K562 (cell line): ENCODE results near the gene B3GALT6. TPM values are rescaled to one million over a fixed set of nuclear protein-coding genes. Genes with fewer than 3 reads are reported as not detected.

ENCODE experiments used
- ATAC-seq: fragments of 200-7000 bp; cut with Tn5 transposase; 3 replicates; pipeline ENCODE4 v1.9.1; 2020; ENCODE audit warnings: moderate library complexity
- BruUV-seq: library from RNA; stranded (reverse); fragments of 400-500 nt; replicated peaks from 2 replicates; lab custom pipeline; 2021; lab: Mats Ljungman, UMichigan
- CTCF ChIA-PET: fragments of 300-600 bp; formaldehyde crosslinking; extraction: SDS; loops from one replicate; lab custom pipeline; 2021; ENCODE audit warnings: low intra/inter-chr PET ratio; lab: Yijun Ruan, JAX
- POLR2A ChIA-PET: fragments of 300-600, 350-650 bp; sonication (Branson Sonifier 250); formaldehyde crosslinking; extraction: SDS; loops from one replicate; lab custom pipeline; 2021; ENCODE audit warnings: antibody characterized with exemption, inconsistent platforms; lab: Yijun Ruan, JAX
- DNase-seq, 4 experiments: peaks; one replicate each; pipeline versions ENCODE4 v3.0.0 to v3.0.0-alpha.2; 2011 to 2018; ENCODE audit warnings: low spot score in 3 of 4, mixed read lengths in 3 of 4; ENCODE audit errors: extremely low read depth in 1 of 4
- FAIRE-seq: peaks from 2 replicates; lab custom pipeline; 2011; peaks lifted over from hg19 to GRCh38; lab: Jason Lieb, UNC
- H2AFZ ChIP-seq: 2 replicates; pipeline ENCODE4 v1.6.0; 2011; ENCODE audit warnings: low read depth, low read length, control low read depth, inconsistent platforms
- H3K27ac ChIP-seq: fragments of 200-600 bp; 3 replicates; pipeline ENCODE4 v1.8.0; 2011; ENCODE audit warnings: low read depth, mild to moderate bottlenecking, control low read depth, inconsistent platforms, low read length, moderate library complexity, mixed read lengths; ENCODE audit errors: extremely low read depth
- H3K27me3 ChIP-seq, 2 experiments: fragments of 300-600 bp in 1 of 2; 2 replicates in 1 of 2; 3 replicates in 1 of 2; pipeline versions ENCODE4 v1.6.0 to v1.8.0; 2011; ENCODE audit warnings: inconsistent platforms in 2 of 2, low read length in 2 of 2, mild to moderate bottlenecking in 1 of 2, mixed read lengths in 1 of 2, moderate library complexity in 1 of 2; ENCODE audit not compliant: control insufficient read depth in 2 of 2, insufficient read depth in 2 of 2
- H3K36me3 ChIP-seq: fragments of 300-600 bp; 3 replicates; pipeline ENCODE4 v1.8.0; 2011; ENCODE audit warnings: mild to moderate bottlenecking, low read length, inconsistent platforms; ENCODE audit not compliant: control insufficient read depth, insufficient read depth
- H3K4me1 ChIP-seq, 2 experiments: fragments of 200-600 bp in 1 of 2; replicated peaks in 1 of 2; 2 replicates in 1 of 2; 3 replicates in 1 of 2; pipeline versions ENCODE4 v1.5.1 to v1.8.0; 2011; ENCODE audit warnings: inconsistent platforms in 2 of 2, low read length in 2 of 2, mild to moderate bottlenecking in 1 of 2, mixed read lengths in 1 of 2, moderate library complexity in 1 of 2; ENCODE audit not compliant: control insufficient read depth in 2 of 2, insufficient read depth in 2 of 2
- H3K4me2 ChIP-seq: 2 replicates; pipeline ENCODE4 v1.6.1; 2011; ENCODE audit warnings: low read length, control low read depth, inconsistent platforms, mixed read lengths; ENCODE audit not compliant: insufficient read depth
- H3K4me3 ChIP-seq: fragments of 200-600 bp; sonication (generic), shearing (Covaris generic); 2 replicates; pipeline ENCODE4 v1.5.1; 2016; ENCODE audit warnings: control low read depth, inconsistent platforms
- H3K79me2 ChIP-seq: fragments of 200-600 bp; 3 replicates; pipeline ENCODE4 v1.8.0; 2011; ENCODE audit warnings: low read length, inconsistent platforms; ENCODE audit not compliant: control insufficient read depth, insufficient read depth
- H3K9ac ChIP-seq, 2 experiments: 2 replicates each; pipeline versions ENCODE4 v1.6.0 to v1.6.1; 2011; ENCODE audit warnings: low read depth in 2 of 2, low read length in 2 of 2, control low read depth in 1 of 2, inconsistent platforms in 1 of 2, mild to moderate bottlenecking in 1 of 2, mixed read lengths in 1 of 2; ENCODE audit not compliant: insufficient read depth in 1 of 2
- H3K9me1 ChIP-seq: one replicate; pipeline ENCODE4 v1.6.0; 2011; ENCODE audit warnings: inconsistent platforms, mild to moderate bottlenecking, low read length, moderate library complexity; ENCODE audit not compliant: control insufficient read depth, insufficient read depth
- H3K9me3 ChIP-seq: replicated peaks from 2 replicates; pipeline ENCODE4 v1.5.1; 2011; ENCODE audit warnings: low read depth, low read length, inconsistent platforms; ENCODE audit not compliant: control insufficient read depth, insufficient read depth
- H4K20me1 ChIP-seq: replicated peaks from 2 replicates; pipeline ENCODE4 v1.6.1; 2011; ENCODE audit warnings: low read length, inconsistent platforms, mixed read lengths; ENCODE audit not compliant: control insufficient read depth, insufficient read depth
- CHD4 ChIP-seq: fragments of 200-600 bp; sonication (generic); IDR thresholded peaks from 3 replicates; pipeline ENCODE4 v1.6.1; 2012; ENCODE audit warnings: low read depth, mild to moderate bottlenecking, mixed read lengths, low read length, inconsistent platforms; ENCODE audit not compliant: insufficient read depth, insufficient replicate concordance, poor library complexity, severe bottlenecking
- ELF4 ChIP-seq: fragments of 450-650 bp; formaldehyde crosslinking; IDR thresholded peaks from 2 replicates; pipeline ENCODE4 v1.4.0; 2022; ENCODE audit warnings: missing genetic modification characterization
- MEF2A ChIP-seq: IDR thresholded peaks from 2 replicates; pipeline ENCODE4 v1.6.1; 2011; ENCODE audit warnings: low read depth, mild to moderate bottlenecking, low read length, moderate library complexity; ENCODE audit not compliant: control insufficient read depth
- NFIC ChIP-seq: fragments of 450-650 bp; IDR thresholded peaks from 2 replicates; pipeline ENCODE4 v1.6.1; 2017; ENCODE audit warnings: mild to moderate bottlenecking, inconsistent platforms
- NR2F6 ChIP-seq: fragments of 450-650 bp; formaldehyde crosslinking; IDR thresholded peaks from 2 replicates; pipeline ENCODE4 v1.4.0; 2020; ENCODE audit warnings: mild to moderate bottlenecking
- RBFOX2 ChIP-seq: fragments of 200-400 bp; formaldehyde crosslinking; IDR thresholded peaks from 2 replicates; pipeline ENCODE4 v1.6.1; 2017; ENCODE audit warnings: low read depth, mild to moderate bottlenecking, low read length, moderate library complexity
- RBM39 ChIP-seq: fragments of 200-400 bp; formaldehyde crosslinking; optimal IDR thresholded peaks from 2 replicates; pipeline ENCODE3; 2018; ENCODE audit warnings: low read depth, low read length
- SIX5 ChIP-seq, 2 experiments: IDR thresholded peaks; 2 replicates each; pipeline ENCODE4 v1.6.1; 2011; ENCODE audit warnings: low read length in 2 of 2, borderline replicate concordance in 1 of 2, low read depth in 1 of 2, mild to moderate bottlenecking in 1 of 2, moderate library complexity in 1 of 2; ENCODE audit not compliant: insufficient read depth in 1 of 2
- TBP ChIP-seq: optimal IDR thresholded peaks from 2 replicates; pipeline ENCODE3; 2011; ENCODE audit warnings: low read depth, low read length, improper control_type of control experiment
- TEAD4 ChIP-seq, 2 experiments: sonication (generic) in 1 of 2; formaldehyde crosslinking in 1 of 2; IDR thresholded peaks; 2 replicates each; pipeline versions ENCODE4 v1.6.1 to v1.8.0; 2012 to 2022; ENCODE audit warnings: borderline replicate concordance in 1 of 2, inconsistent platforms in 1 of 2, low read length in 1 of 2, mild to moderate bottlenecking in 1 of 2, missing genetic modification reagents in 1 of 2
- TGIF2 ChIP-seq: sonication (generic); formaldehyde crosslinking; IDR thresholded peaks from 2 replicates; pipeline ENCODE4 v1.8.1; 2022; ENCODE audit warnings: mild to moderate bottlenecking, missing genetic modification reagents, moderate library complexity
- THRAP3 ChIP-seq: fragments of 450-650 bp; IDR thresholded peaks from 2 replicates; pipeline ENCODE4 v1.6.1; 2016; ENCODE audit warnings: mild to moderate bottlenecking, inconsistent platforms, borderline replicate concordance
- WHSC1 ChIP-seq: IDR thresholded peaks from one replicate; pipeline ENCODE4 v1.6.1; 2012; ENCODE audit warnings: low read length, control low read depth, inconsistent platforms
- ZFP36 ChIP-seq: fragments of 150-350 bp; IDR thresholded peaks from 2 replicates; pipeline ENCODE4 v1.6.1; 2018; ENCODE audit warnings: low read length, low read depth; ENCODE audit not compliant: partially characterized antibody
- ZNF174 ChIP-seq: fragments of 250-450 bp; sonication (Bioruptor Pico); IDR thresholded peaks from 2 replicates; pipeline ENCODE4 v1.4.0; 2020; ENCODE audit warnings: mild to moderate bottlenecking
- ZNF197 ChIP-seq: fragments of 200-800 bp; sonication (Bioruptor generic); IDR thresholded peaks from 2 replicates; pipeline ENCODE4 v1.6.1; 2016; ENCODE audit warnings: low read depth, missing genetic modification characterization, missing compliant biosample characterization
- ZNF311 ChIP-seq: fragments of 250-450 bp; sonication (Bioruptor Pico); IDR thresholded peaks from 2 replicates; pipeline ENCODE4 v1.4.0; 2020; ENCODE audit warnings: mild to moderate bottlenecking, moderate library complexity
- WGBS: fragments of 100-300 bp; shearing (Covaris generic); methylation state at CpG from one replicate; pipeline ENCODE4 v1.1.6; 2016; ENCODE audit warnings: low coverage, mixed read lengths; ENCODE audit not compliant: insufficient coverage; ENCODE audit errors: missing lambda C conversion rate; 5-methylcytosine and 5-hydroxymethylcytosine counted together
- in situ Hi-C: fragments of 300-500 bp; cut with MboI; formaldehyde crosslinking; loops from 4 replicates; pipeline ENCODE4 v1.15.0; 2018; ENCODE audit warnings: inconsistent platforms, mixed read lengths
- intact Hi-C: fragments of 100-400 bp; cut with micrococcal nuclease; formaldehyde crosslinking; loops from 2 replicates; pipeline ENCODE4 v1.14.2; 2022
- polyA plus RNA-seq, 8 experiments: library from polyadenylated mRNA; depleted of rRNA in 4 of 8; stranded (reverse) in 5 of 8; unstranded in 3 of 8; fragments of >200 nt; fragmentation: Nextera tagmentation in 2 of 8; fragmentation: Illumina TruSeq in 1 of 8; extraction: Ambion mirVana in 2 of 8; extraction: Trizol in 1 of 8; gene quantifications; 2 replicates each; pipeline versions ENCODE4 v1.2.1 to v1.2.3, GENCODE V29; 2011 to 2014; ENCODE audit warnings: inconsistent platforms in 1 of 8, missing spikeins in 1 of 8
- total RNA-seq, 7 experiments: library from RNA; depleted of rRNA in 6 of 7; stranded (reverse); fragments of >200 nt in 6 of 7; fragmentation: Illumina TruSeq in 2 of 7; extraction: Trizol in 2 of 7; gene quantifications; 2 replicates each; pipeline versions ENCODE4 v1.2.1 to v1.2.3, GENCODE V29; 2011 to 2021; ENCODE audit warnings: low replicate concordance in 1 of 7

B3GALT6 gene
- total and polyA plus RNA-seq, 9 of the 15 experiments (the other 6 are each of a cell fraction or from before 2014, with no cell fraction given), result 0.68 to 29.8 (median 9.9) TPM

GRCh38 chr1:1243807-1244191 lies 11.8 kb downstream of the B3GALT6 start:
- H3K4me1 ChIP-seq, result peaks cover 0 to 85% of the 10 kb centered on the region in 2 experiments; a peak in 3 of 5 replicates
- no peaks in the 10 kb centered on the region for H3K9me3 ChIP-seq
- intact Hi-C loops, result no loop called here
- H3K36me3 ChIP-seq, result no peaks in the 10 kb centered on the region
- peak; percentile 10 for ATAC-seq
- H2AFZ ChIP-seq, result no peak overlapping the region
- WGBS, result 57% methylated on average over 7 of the region's 23 CpGs
- no peak overlapping the region; a peak in 1 of 4 replicates for H3K9ac ChIP-seq
- no peaks in the 10 kb centered on the region for H3K9me1 ChIP-seq
- no peak overlapping the region for H3K27ac ChIP-seq
- in situ Hi-C loops, result no loop called here
- no peaks in the 10 kb centered on the region for H3K27me3 ChIP-seq
- CTCF ChIA-PET, result no interaction called here
- TF ChIP-seq NFIC (no peak), RBFOX2 (peak; percentile 28; the same call in 1 of the 2 replicates)
- no peak overlapping the region for H3K4me2 ChIP-seq
- H4K20me1 ChIP-seq, result no peaks in the 10 kb centered on the region
- POLR2A ChIA-PET, result interaction anchor here (0.5 to 1.6 kb wide), 4 partner anchors 12 to 280 kb away, joined by 3 to 4 read pairs (median 3); no protein-coding TSS in a partner anchor
- no peak for DNase-seq
- H3K4me3 ChIP-seq, result no peak overlapping the region
- no peak for FAIRE-seq
- no peaks in the 10 kb centered on the region for H3K79me2 ChIP-seq
- BruUV-seq, result no TSS peak

DNA sequence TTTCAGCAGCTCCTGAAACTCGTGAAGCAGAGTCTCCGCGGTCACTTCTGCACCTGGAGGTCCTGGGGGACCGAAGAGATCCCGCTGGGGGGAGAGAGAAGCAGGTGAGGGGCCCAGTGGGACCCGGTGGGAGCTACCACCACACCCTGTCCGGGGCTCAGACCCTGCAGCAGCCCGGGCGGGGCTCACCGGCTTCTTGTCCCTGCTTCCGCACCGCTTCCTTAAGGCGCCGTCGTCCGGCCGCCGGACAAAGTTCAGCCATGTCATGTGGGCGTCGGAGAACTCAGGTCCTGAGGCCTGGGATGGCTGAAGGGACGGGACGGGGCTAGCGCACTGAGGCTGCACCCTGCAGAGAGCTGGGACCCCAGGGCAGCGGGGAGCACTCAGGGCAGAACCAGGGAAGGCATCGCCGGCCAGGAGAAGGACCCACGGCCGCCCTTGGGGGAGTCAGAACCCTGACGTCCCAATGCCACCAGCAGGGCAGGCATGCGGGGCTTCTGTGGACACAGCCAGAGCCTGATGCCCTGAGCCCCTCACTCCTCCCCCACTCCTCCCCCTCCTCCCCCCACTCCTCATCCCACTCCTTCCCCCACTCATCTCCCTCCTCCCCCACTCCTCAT lies 12.3 kb downstream of the B3GALT6 start:
- POLR2A ChIA-PET, result interaction anchor here (0.7 to 1.6 kb wide), 3 partner anchors 11 to 14 kb away, joined by 3 to 4 read pairs (median 3); no protein-coding TSS in a partner anchor
- no peak overlapping the region; a peak in 1 of 4 replicates for H3K9ac ChIP-seq
- no TSS peak for BruUV-seq
- H3K9me3 ChIP-seq, result no peaks in the 10 kb centered on the region
- in situ Hi-C loops, result no loop called here
- no peak overlapping the region for H3K4me2 ChIP-seq
- H3K36me3 ChIP-seq, result no peaks in the 10 kb centered on the region
- H3K27me3 ChIP-seq, result no peaks in the 10 kb centered on the region
- no peak overlapping the region for H3K4me3 ChIP-seq
- CTCF ChIA-PET, result no interaction called here
- intact Hi-C loops, result no loop called here
- no peaks in the 10 kb centered on the region for H3K9me1 ChIP-seq
- DNase-seq (peak in 1 of 4 experiments; percentile 49), FAIRE-seq (no peak), ATAC-seq (peak; percentile 62)
- no peak overlapping the region for H3K27ac ChIP-seq
- H3K79me2 ChIP-seq, result no peaks in the 10 kb centered on the region
- no peaks in the 10 kb centered on the region for H4K20me1 ChIP-seq
- peaks cover 0 to 80% of the 10 kb centered on the region in 2 experiments; a peak in 3 of 5 replicates for H3K4me1 ChIP-seq
- no peak overlapping the region for H2AFZ ChIP-seq
- WGBS, result 48% methylated on average over 25 of the region's 30 CpGs
- TF ChIP-seq TBP (no peak), TEAD4 (IDR thresholded peaks at IDR 0.05; ENCODE audit: low read length) (no peak), TEAD4 (CRISPR knock-in tag; IDR thresholded peaks at IDR 0.05; ENCODE audit: borderline replicate concordance) (no peak), MEF2A (no peak), NR2F6 (no peak), THRAP3 (no peak), TGIF2 (CRISPR knock-in tag) (no peak), ZFP36 (no peak), RBM39 (no peak), SIX5 (IDR thresholded peaks at IDR 0.05; ENCODE audit: borderline replicate concordance in 1 of 2, insufficient read depth in 1 of 2, low read depth in 1 of 2, low read length in 2 of 2) (no peak), ELF4 (CRISPR knock-in tag) (no peak), ZNF174 (no peak), ZNF311 (CRISPR knock-in tag) (no peak), WHSC1 (no peak), ZNF197 (no peak), CHD4 (no peak)
